RCC 7860 (cell line): ENCODE measurements around the gene ARHGAP33.
"Not testable (repeated sequence)": the region's sequence is repeated elsewhere in the genome, so short reads cannot be mapped to it uniquely, and the experiment has no call there.

Experiments
- DNase-seq: peaks from one replicate; pipeline ENCODE4 v3.0.0-alpha.2; 2015; ENCODE audit warnings: low spot score
- FAIRE-seq: peaks from 2 replicates; lab custom pipeline; 2012; peaks lifted over from hg19 to GRCh38; lab: Jason Lieb, UNC

ARHGAP33 gene

DNA sequence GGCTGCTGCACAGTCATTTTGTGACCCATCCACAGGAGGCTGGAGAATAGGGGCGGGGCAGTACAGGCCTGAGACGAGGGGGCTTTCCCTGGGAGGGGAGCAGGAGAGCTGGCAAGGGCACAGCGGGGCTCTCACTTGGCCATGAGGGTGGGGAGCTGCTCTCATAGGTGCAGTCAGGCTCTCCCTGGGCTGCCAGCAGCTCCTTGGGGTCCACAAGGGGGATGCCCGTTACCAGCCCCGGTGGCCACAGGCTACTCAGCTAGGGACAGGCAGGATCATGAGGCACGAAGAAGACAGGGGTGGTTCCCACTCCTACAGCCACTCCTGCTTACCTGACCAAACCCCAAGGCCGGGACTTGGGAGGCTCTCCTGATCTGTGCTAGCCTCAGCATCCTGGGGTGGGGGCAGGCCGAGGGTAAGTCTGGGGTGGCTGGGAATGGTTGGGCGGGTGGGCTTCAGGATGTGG, 16.5 kb downstream of the ARHGAP33 start:
- no peak for FAIRE-seq
- no peak for DNase-seq

DNA sequence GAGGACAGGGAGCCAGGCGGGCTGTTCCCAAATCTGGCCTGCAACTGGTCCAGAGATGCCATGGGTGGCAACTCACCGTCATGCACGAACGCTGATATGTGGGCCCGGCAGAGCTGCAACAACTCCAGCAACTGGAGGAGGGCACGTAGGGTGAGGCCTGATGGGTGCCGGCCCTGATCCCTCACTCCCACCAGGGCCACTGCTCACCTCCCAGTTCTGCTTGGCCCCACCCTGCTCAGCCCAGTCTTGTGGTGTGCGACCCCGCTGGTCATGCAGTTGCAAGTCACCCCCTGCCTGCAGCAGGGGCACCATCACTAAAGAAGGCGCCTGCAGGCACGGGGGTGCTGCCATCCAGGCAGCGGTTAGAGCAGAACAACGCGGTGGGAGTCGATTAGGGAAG, 16.9 kb downstream of the ARHGAP33 start:
- FAIRE-seq (no peak), DNase-seq (no peak)

DNA sequence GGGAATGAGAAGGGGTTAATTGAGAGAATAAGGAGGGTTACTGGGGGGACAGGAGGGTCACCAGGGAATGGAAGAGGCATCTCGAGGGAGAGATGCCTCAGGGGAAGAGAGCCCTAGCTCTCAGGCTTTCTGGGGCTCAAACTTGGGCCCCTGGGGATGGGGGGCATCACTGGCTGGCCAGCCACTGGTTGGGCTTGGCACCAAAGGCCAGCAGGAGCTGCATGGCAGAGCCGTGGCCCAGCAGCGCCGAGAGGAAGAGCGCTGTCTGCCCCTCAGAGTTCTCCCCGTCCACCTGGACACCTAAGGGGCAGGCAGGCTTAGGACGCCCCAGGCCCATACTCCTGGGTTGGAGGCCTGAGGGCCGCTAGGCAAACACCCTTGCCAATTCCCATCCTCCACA, 17.5 kb downstream of the ARHGAP33 start:
- FAIRE-seq (no peak), DNase-seq (no peak)

DNA sequence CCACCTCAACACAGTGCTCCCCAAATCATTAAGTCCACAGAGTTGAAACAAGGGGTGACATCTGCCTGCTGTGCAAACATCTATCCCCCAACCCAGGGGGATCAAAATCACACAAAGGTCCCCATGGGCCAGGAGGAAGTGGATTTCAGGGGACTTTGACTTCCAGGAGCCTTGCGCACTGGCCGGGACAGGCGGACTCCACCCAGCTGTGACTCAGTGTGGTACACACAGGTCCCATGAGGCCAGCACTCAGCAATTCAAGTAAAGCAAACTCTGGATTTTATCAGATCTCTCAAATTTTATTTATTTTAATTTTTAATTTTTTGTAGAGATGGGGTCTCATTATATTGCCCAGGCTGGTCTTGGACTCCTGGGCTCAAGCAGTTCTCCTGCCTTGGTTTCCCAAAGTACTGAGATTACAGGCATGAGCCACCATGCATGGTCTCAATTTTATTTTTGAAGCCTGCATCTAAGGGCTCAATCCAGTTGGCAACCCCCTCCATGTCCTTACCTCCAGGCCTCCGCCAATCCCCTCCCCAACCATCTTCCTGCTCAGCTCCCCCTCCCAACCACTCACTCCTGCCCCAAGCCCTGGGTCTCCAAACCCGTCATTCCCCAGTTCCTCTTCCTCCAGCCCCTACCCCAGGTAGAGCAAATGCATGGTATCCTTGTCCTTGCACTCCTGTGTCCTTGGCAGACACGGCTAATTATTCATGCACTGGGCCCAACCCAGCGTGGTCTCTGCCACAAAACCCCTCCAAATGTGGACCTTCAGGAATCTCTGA, 18.2 kb downstream of the ARHGAP33 start:
- FAIRE-seq (no peak), DNase-seq (no peak)

DNA sequence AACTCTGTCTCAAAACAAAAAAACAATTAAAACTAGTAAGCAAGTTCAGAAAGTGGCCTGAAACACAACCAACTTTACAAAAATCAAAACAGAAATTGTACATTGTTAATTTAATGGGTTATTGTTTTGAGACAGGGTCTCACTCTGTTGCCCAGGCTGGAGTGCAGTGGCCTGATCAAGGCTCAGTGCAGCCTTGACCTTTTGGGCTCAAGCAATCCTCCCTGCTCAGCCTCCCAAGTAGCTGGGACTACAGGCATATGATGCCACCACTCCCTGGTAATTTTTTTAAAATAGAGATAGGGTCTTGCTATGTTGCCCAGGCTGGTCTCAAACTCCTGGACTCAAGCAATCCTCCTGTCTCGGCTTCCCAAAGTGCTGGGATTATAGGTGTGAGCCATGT, 20.2 kb downstream of the ARHGAP33 start:
- not testable (repeated sequence) for FAIRE-seq, DNase-seq

DNA sequence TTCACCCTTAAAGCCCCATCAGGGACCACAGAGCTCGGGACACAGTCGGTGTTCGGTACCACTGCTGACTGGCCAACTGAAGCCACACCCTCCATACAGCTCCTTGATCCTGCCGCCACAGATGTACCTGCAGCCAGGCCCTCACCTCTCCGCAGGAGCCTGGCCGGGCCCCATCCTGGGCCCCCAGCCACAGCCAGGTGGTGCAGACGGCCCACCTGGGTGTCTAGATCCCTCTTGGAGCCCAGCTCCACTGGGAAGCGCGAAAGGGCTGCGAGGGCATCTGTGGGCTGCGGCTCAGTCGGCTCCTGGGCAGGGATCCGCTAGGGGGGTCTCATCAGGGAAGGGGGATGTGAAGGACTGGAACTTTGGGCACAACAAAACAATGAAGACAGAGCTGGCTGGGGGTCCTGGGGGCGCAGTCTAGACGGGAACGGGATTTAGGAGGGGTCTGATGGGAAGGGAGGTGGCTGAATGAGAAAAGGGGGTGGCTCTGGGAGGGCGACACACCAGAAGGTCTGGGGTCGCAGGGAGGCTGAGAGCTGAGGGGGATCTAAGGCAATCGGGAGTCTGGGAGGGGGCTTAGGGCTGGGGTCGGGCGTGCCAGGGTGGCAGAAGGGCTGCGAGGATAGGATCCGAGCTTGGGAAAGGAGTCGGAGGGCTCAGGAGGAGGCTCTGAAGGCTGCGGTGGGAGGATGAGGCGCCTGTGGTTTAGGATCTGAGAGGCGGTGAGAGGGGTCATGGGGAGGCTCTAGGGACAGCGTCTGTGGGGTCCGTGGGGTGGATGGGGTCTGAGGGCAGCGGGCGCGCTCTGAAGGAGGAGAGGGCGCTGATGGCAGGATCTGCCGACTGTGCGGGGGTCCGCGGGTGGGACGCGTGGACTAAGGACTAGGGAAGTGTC, 21.5 kb downstream of the ARHGAP33 start:
- no peak for FAIRE-seq

DNA sequence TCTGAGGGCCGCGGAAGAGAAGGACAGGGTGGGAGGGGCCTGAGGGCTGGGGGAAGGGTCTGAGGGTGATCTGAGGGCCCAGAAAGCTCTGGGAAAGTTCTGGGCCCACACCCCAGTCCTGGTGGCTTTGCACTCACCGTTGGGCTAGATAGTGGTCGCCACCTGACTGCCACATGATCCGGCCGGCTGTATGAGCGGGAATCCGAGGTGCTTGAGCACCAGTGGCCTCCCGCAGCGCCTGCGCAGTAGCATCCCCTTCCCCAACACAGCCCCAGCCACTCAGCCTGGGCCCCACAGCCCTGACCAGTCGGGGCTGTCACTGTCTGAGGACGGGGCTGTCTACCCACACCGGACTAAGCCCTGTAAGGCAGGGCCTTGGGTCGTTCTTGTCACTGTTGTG, 22.3 kb downstream of the ARHGAP33 start:
- FAIRE-seq (no peak), DNase-seq (no peak)

More for the DNA sequence above, 21.5 kb downstream of the ARHGAP33 start:
- no peak for DNase-seq

DNA sequence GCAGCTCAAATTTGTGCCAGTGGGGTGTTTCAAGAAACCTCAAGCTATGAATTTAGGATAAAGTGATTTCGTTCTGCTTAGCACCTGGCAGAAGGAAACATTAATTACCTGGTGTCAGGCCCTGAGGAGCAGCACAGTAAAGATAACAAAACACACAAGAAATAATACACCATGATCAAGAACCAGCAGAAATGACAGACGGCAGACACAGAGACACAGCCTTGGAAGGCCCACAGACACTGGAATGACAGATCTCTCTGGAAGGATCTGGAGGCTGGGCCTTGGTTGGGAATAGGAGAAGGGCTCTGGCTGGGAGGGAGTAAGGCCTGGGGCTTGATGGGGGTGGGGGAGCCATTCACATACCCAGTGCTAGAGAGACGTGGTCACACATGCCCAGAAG, 26.5 kb downstream of the ARHGAP33 start:
- FAIRE-seq: no peak
- no peak for DNase-seq

DNA sequence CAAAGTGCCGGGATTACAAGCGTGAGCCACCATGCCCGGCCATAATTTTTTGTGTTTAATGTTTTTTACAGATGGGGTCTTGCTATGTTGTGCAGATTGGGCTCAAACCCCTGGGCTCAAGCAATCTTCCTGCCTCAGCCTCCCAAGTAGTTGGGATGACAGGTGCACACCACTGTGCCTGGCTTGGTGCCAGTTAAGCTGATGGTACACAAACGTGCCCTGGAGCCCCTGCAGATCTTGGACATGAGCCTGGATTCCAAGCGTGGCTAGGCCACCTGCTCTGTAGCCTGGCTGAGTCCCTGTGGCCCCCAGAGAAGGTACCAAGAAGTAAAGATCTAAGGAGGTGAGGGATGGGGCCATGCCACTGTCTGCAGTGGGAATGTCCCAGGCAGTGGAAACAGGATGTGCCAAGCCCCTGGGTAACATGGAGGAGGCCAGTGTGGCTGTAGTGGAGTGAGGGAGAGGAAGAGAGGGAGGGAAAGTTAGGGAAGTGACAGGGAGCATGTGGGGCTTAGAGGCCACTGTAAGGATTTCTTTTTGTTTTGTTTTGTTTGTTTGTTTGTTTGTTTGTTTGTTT, 30.2 kb downstream of the ARHGAP33 start:
- FAIRE-seq (no peak), DNase-seq (no peak)

DNA sequence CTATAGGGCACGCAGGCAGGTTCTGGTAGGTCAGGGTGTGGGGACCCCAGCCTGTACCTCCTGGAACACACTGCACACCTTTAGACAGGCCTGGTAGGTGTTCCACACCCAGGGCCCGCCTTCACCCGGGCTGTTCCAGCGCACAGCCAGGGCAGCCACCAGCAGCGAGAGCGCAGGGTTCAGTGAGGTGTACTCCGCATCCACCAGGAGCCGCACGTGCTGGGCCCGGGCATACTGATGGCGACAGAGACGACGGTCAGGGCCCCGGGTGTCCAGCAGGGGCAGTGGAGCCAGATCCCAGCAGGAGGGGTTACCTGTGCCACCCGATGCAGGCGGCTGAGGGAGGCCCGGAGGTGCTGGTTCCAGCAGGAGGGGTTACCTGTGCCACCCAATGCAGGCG, 31.2 kb downstream of the ARHGAP33 start:
- DNase-seq: no peak
- no peak for FAIRE-seq

DNA sequence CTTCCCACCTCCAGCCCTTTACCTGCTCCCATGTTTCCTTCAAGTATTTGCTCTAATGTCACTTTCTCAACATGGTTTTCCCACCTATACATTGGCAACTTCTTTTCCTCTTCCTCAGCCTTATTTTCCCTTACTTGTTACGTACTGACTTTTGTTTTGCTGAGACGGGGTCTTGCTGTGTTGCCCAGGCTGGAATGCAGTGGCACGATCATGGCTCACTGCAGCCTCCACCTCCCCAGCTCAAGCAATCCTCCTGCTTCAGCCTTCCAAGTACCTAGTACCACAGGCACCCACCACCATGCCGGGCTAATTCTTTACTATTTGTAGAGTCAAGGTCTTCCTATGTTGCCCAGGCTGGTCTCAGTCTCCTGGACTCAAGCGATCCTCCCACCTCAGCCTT, 32.3 kb downstream of the ARHGAP33 start:
- DNase-seq (no peak), FAIRE-seq (no peak)

DNA sequence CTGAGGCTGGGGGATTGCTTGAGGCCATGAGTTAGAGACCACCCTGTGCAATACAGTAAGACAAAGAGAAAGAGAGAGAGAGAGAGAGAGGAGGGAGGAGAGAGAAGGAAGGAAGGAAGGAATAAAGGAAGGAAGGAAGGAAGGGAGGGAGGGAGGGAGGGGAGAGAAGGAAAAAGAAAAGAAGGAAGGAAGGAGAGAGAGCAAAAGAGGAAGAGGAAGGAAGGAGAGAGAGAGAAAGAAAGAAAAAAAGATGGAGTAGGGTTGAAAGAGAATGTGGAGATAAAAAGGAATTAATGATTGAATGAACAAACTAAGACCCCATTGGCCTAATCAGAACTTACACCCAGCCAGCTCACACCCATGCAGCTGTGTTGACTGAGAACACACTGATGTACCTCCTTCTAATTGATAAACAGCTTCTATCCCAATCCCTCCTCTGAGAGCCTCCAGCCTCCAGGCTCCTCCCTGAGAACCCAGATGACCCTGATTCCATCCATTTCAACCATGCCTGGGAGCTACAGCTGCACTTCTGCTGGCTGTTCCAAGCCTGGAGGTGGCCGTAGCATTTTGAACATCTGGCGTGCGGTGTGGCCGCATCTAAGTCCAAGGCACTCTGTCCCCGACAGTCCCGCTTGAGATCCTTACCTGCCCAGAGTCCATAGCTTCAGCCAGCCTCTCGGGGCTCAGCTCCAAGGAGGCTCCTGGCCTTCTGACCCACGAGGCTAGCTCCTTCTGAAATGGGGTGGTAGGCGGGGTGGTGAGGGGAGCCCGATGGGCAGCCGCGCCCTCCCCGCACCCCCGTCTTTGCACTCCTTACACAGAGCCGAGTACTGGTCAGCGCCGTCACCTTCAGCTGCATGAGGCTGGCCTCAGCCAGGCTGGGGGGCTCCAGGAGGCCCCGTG, 36.2 kb downstream of the ARHGAP33 start:
- no peak for FAIRE-seq
- no peak for DNase-seq

DNA sequence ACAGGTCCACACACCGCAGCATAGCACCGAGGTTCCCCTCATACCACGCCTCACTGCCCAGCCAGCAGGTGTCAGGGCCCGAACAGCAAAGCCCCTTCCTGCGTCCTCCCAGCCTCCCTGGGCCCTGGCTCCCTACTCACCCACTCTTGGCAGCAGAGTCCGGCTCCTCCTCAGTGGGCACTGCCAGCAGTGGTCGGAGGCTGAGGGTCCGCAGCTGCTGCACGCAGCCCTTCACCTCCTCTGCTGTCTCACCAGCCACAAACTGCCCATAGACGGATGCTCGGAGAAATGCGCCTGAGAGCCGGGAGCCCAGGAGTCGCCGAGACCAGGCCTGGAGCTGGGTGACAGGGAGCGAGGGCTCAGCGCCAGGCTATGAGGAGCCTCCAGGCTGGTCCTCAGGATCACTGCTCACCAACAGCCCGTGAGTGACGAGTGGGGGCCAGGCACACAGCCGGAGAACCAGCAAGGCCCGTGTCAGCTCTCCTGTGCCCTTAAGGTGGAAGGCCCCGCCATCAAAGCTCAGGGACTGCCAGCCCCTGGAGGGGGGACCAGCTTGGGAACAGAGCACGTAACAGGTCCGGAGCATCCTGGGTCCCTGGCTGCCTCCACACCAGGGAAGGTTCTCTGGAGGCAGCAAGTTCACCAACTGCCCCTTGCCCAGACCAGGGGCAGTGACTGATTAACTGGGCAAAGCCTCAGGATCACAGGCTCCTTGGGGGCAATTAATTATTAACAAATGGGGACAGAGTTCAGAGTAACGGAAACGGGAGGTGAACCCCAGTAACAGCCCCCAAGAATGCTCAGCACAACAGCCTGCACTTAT, 37.1 kb downstream of the ARHGAP33 start, which contains the start of gene PRODH2:
Gene PRODH2, minus strand, starts transcription at position 626 of the 823 bp plus-strand sequence. Its CDS starts 40 bp downstream, at position 586.
- no peak for FAIRE-seq
- DNase-seq: no peak

DNA sequence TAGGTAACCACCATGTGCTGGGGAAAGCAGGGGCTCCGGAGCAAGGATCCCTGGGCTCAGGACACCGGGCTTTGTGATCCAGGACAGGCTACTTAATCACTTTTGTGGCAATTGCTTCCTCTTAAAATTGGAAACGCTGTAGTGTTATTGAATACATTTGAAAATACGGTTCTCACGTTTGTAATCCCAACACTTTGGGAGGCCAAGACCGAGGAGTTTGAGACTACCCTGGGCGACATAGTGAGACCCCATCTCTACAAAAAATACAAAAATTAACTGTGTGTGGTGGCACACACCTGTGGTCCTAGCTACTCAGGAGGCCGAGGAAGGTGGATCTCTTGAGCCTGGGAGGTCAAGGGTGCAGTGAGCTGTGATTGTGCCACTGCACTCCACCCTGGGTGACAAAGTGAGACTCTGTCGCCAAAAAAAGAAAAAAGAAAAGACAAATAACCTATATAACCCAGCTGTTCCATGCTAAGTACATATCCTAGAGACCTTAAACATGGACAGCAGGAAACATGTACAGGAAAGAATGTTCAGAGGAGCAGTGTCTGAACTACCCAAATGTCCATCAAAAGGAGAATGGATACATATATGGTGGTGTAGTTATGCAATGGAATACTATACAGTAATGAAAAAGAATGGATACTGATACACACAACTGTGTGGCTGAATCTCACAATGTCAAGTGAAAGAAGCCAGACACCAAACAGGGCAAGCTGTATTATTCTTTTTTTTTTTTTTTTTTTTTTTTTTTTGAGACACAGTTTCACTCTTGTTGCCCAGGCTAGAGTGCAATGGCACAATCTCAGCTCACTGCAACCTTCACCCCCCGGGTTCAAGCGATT, 37.9 kb downstream of the ARHGAP33 start:
- no peak for FAIRE-seq
- no peak for DNase-seq

DNA sequence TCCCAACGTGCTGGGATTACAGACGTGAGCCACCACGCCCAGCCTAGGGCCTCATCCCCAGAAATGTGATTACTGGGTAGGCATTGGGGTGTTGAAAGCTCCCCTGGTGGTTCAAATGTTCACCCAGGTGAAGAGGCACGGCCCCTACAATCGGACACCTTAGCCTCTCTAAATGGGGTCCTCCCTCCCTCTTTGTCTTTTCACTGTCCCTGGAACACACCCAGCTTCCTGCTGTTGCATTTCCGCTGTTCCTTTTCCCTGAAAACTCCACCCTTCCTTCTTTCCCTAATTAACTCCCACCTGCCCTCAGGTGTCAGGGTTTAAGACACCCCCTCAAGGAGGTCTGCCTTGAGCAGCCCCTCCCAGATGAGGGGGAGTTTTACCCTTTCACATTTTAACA, 40.9 kb downstream of the ARHGAP33 start:
- FAIRE-seq: no peak
- no peak for DNase-seq

DNA sequence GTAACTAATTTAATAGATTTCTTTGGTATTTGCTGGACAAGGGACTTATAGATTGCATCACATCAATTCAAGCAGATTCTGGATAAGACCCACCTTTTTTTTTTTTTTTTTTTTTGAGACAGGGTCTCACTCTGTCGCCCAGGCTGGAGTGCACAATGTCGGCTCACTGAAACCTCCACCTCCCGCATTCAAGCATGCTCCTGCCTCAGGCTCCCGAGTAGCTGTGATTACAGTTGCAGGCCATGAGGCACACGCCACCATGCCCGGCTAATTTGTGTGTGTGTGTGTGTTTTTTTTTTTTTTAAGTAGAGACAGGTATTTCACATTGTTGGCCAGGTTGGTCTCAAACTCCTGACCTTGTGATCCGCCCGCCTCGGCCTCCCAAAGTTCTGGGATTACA, 41.5 kb downstream of the ARHGAP33 start:
- no peak for DNase-seq
- no peak for FAIRE-seq

DNA sequence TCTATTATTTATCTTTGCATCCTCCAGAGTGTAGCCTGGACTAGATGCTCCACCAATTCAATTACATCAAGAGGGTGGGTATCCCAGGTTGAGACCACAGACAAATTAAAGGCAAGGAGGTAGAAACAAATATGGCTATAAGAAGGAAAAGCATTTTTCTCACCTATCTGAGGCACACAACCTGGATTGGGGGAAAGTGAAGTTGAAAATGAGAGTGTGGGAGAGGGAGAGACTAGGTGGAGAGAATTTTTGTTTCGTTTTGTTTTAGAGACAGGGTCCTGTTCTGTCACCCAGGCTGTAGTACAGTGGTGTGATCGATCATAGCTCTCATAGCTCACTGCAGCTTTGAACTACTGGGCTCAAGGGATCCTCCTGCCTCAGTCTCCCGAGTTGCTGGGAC, 43.1 kb downstream of the ARHGAP33 start:
- no peak for FAIRE-seq
- DNase-seq: no peak

DNA sequence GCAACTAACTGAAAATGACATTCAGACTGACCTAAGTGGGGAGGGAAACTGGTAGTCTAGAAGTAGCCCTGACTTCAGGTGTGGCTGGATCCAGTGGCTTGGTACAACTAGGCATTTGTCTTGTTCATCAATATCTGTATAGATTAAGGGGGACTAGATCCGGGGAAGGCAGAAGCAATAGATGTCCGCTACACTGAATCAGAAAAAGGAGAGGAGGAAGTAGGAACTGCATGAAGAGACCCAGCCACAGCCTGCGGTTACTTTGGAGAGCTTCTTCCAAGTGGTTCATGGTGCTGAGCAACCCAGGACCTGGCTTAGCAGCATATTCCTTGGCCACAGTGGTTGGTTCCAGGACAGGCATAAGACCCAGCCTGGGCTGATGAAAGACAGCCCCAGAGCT, 47.2 kb downstream of the ARHGAP33 start:
- FAIRE-seq (no peak), DNase-seq (no peak)

DNA sequence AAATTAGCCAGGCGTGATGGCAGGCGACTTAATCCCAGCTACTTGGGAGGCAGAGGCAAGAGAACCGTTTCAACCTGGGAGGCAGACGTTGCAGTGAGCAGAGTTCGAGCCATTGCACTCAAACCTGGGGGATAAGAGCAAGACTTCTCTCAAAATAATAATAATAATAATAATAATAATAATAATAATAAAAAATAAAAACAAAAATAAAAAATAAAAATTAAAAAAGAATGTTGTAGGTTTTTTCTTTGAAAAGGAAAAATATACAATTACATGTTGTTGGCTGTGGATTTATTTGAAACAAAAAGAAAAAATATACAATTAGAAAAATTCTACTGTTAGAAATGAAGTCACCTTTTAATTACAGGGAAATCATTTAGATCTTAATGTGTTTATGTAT, 48.8 kb downstream of the ARHGAP33 start:
- no peak for FAIRE-seq
- DNase-seq: no peak
